AG10803 (cell line): ENCODE data around the gene SPTBN2.

Experiments
- DNase-seq: peaks from one replicate; pipeline ENCODE4 v3.0.0; 2010; ENCODE audit warnings: low read depth
- H3K4me3 ChIP-seq: 2 replicates; pipeline ENCODE4 v1.5.1; 2011; ENCODE audit warnings: mild to moderate bottlenecking, low read length, control low read depth
- CTCF ChIP-seq: conservative IDR thresholded peaks from 2 replicates; pipeline ENCODE4 v1.5.1; 2011; ENCODE audit warnings: mild to moderate bottlenecking, low read length, control low read depth, inconsistent platforms

The SPTBN2 gene

GRCh38 chr11:66683877-66684276, 45.1 kb downstream of the SPTBN2 start:
- no peak overlapping the region for H3K4me3 ChIP-seq
- DNase-seq = no peak
- TF ChIP-seq CTCF = no peak

DNA sequence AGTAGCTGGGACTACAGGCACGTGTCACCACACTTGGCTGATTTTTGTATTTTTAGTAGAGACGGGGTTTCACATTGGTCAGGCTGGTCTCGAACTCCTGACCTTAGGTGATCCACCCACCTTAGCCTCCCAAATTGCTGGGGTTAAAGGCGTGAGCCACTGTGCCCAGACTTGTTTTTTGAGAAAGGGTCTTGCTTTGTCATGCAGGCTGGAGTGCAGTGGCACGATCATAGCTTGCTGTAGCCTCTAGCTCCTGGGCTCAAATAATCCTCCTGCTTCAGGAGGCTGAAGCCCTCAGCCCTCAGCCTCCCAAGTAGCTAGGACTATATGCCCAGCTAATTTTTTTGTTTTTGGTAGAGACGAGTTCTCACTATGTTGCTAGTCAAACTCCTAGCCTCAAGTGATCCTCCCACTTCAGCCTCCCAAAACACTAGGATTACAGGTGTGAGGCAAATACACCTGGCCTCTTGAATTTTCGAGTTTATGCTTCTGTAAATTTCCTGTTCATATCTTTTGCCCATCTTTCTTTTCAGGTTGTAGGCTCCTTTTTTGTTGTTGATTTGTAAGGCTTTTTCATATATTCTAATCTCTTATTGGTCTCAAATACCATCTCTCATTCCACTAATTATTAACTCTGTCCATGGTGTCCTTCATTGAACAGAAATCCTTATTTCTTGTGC, 47.9 kb downstream of the SPTBN2 start:
- H3K4me3 ChIP-seq = no peak overlapping the region
- no peak for TF ChIP-seq CTCF
- no peak for DNase-seq

DNA sequence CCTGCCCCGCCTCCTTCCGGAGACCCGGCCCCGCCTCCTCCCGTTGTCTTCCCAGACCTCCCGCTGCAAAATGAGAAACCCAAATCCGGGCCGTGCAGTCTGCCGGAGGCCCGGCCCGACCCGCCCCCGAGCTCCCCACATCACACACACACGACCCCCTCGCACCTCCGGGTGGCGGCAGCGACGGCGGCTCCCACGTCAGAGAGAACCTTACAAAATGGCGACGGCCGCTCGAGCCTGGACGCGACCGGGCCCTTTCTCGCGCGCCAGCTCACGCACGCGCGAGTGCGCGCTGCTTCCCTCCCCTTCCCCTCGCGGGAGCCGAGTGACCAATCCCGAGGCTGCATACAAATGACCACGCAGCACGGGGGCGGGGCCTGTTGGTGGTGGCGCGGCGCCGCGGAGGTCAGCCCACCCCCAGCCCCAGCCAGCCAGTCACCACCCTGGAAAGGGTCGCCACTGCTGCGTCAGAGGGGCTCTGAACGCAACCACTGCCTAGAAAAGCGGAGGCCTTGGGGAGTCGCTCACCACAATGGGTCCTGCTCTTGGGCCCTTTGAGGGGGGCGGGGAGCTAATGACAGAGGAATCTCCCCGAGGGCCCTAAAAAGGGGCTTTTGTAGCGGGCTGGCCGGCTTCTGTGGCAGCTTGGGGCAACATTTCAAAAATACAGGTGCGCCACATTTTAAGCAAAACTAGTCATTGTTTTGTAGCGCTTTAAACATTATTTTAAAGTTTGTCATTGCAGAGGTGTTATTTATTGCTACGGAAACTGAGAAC, 51.2 kb downstream of the SPTBN2 start, which contains the start of gene RBM4B:
RBM4B (minus strand) TSS at position 289 of the 777 bp plus-strand sequence. CDS start 808 bp downstream, outside the sequence.
- TF ChIP-seq CTCF = no peak
- peak; percentile 91 for DNase-seq
- peak within 1 kb of the TSS; percentile 80 for H3K4me3 ChIP-seq

GRCh38 chr11:66676931-66677598, 52.0 kb downstream of the SPTBN2 start:
- no peak for TF ChIP-seq CTCF
- no peak for DNase-seq
- peak overlapping the region; percentile 80 for H3K4me3 ChIP-seq

GRCh38 chr11:66676282-66676919, 52.6 kb downstream of the SPTBN2 start:
- DNase-seq = no peak
- H3K4me3 ChIP-seq = peak overlapping the region; percentile 80
- no peak for TF ChIP-seq CTCF

- TF ChIP-seq CTCF = no peak
- DNase-seq = no peak
- no peak overlapping the region for H3K4me3 ChIP-seq
Observed at GRCh38 chr11:66674964-66675602, 53.9 kb downstream of the SPTBN2 start.
